Choroid plexus epithelial cell (primary cell): ENCODE results near the gene COL13A1.

Experiments
- DNase-seq: peaks from one replicate; pipeline ENCODE4 v3.0.0-alpha.2; 2010; ENCODE audit warnings: low read depth
- H3K4me3 ChIP-seq: 2 replicates; pipeline ENCODE4 v1.5.1; 2011; ENCODE audit warnings: low read depth, mild to moderate bottlenecking, control low read depth, low read length, moderate library complexity
- TF ChIP-seq, protein P1 (sequence below): conservative IDR thresholded peaks from 2 replicates; pipeline ENCODE4 v1.5.1; 2011; ENCODE audit warnings: low read depth, mild to moderate bottlenecking, control low read depth, inconsistent platforms, low read length, moderate library complexity

Gene COL13A1

DNA sequence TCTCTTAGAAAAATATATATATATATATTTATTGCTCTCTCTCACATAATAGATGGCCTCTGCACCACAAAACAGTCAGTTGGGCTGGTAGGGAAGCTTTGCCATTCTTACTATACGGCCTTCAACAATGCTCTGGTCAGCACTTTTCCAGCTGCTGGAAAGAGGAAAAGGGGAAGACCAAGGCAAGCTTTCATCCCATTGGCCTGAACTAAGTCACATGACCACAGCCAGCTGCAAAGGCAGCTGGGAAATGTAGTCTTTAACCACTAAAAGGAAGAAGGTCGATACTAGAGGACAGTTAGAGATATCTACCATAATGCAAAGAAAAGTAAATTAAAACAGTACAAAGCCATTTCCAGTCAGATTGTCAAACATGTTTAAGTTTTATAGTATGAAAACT lies 192.6 kb downstream of the COL13A1 start:
- TF ChIP-seq, protein P1, sequence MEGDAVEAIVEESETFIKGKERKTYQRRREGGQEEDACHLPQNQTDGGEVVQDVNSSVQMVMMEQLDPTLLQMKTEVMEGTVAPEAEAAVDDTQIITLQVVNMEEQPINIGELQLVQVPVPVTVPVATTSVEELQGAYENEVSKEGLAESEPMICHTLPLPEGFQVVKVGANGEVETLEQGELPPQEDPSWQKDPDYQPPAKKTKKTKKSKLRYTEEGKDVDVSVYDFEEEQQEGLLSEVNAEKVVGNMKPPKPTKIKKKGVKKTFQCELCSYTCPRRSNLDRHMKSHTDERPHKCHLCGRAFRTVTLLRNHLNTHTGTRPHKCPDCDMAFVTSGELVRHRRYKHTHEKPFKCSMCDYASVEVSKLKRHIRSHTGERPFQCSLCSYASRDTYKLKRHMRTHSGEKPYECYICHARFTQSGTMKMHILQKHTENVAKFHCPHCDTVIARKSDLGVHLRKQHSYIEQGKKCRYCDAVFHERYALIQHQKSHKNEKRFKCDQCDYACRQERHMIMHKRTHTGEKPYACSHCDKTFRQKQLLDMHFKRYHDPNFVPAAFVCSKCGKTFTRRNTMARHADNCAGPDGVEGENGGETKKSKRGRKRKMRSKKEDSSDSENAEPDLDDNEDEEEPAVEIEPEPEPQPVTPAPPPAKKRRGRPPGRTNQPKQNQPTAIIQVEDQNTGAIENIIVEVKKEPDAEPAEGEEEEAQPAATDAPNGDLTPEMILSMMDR = no peak
- peak; percentile 70 for DNase-seq
- H3K4me3 ChIP-seq = no peak overlapping the region

DNA sequence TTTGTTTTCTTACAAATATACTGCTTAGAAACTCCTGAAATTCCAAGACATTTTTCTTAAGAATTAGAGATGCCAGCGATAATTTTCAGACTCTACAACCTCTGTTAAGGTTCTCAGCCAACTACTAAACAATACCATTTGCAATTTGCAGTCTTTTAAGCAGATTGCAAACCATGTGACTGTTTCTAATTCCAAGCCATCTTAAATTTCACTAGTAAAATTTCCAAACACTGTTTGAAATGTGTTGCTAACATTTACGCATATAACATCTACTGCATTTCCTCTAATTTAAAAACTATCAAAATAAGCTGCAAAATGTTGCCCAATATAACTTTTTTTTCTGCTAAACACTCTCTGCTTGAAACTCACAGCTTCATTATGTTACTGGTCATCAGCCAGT lies 194.9 kb downstream of the COL13A1 start:
- TF ChIP-seq, protein P1 = no peak
- no peak overlapping the region for H3K4me3 ChIP-seq
- DNase-seq = no peak

DNA sequence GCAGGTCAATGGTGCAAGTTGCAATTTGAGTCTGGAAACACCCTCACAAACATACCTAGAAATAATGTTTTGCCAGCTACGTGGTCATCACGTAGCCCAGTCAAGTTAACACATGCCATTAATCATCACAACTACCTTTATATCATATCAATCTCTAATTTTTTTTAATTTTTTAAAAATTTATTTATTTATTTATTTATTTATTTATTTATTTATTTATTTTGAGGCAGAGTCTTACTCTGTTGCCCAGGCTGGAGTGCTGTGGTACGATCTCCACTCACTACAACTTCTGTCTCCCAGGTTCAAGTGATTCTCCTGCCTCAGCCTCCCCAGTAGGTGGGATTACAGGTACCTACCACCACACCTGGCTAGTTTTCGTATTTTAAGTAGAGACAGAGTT lies 198.6 kb downstream of the COL13A1 start:
- H3K4me3 ChIP-seq = no peak overlapping the region
- TF ChIP-seq, protein P1 = no peak
- DNase-seq = no peak

DNA sequence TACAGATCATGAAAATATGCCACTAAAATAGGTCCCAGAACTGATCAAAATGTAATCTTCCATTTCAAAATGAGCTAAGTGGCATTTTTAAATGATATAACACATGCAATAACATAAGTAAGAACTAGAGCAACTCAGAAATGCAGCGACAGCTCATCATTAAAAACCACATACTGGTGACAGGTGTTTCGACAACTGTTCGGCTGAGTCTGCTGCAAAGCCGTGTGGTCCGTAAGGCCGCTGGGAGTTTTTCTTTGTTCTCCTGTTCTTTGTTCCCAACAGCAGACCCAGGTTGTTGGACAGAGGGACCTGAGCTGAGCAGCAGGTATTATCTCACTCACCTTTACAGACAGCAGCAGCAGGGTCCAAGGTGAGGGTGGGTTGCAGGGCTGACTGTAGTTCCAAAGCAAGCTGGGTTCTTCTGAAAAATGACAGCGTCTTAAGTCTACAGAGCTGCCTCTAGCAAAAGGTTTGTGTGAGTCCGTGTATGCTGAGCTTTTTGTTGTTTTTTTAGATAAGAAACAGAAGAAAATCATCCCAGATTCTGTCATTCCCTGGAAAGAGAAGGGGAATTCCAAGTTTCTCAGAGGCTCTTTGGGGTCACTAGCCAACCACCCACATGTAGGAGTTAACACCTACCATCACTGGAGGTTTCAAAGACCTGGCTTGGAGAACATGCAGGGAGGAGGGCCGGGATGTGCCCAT lies 205.6 kb downstream of the COL13A1 start:
- H3K4me3 ChIP-seq = no peak overlapping the region
- TF ChIP-seq, protein P1 = no peak
- DNase-seq = peak; percentile 50
